Testis (tissue), 3 donors: Measurements from ENCODE around the gene CRABP2. TPM values are rescaled to one million over a fixed set of nuclear protein-coding genes. Genes with fewer than 3 reads are reported as not detected.

Experiments
- DNase-seq: peaks from one replicate; pipeline ENCODE4 v3.0.0-alpha.2; 2019
- H3K27ac ChIP-seq, 2 donors: fragments of 200-600 bp; sonication (generic); one replicate each; pipeline ENCODE4 v1.5.1; 2019
- H3K27me3 ChIP-seq: fragments of 200-600 bp; sonication (generic); one replicate; pipeline ENCODE4 v1.5.1; 2019
- H3K36me3 ChIP-seq: fragments of 200-600 bp; sonication (generic); one replicate; pipeline ENCODE4 v1.5.1; 2017; ENCODE audit warnings: low read depth; ENCODE audit errors: missing control alignments
- H3K4me1 ChIP-seq: fragments of 200-600 bp; sonication (generic); one replicate; pipeline ENCODE4 v1.5.1; 2019
- H3K4me3 ChIP-seq, 2 donors: fragments of 200-600 bp; sonication (generic); one replicate each; pipeline ENCODE4 v1.5.1; 2017 to 2019
- H3K9me3 ChIP-seq: fragments of 200-600 bp; sonication (generic); one replicate; pipeline ENCODE4 v1.5.1; 2017
- CTCF ChIP-seq, 3 experiments: fragments of 450-650 bp in 2 of 3; fragments of 200-600 bp in 1 of 3; sonication (generic) in 1 of 3; IDR thresholded peaks; one replicate each; pipeline ENCODE4 v1.5.1; 2016 to 2019; ENCODE audit warnings: antibody characterized with exemption in 3 of 3, mild to moderate bottlenecking in 2 of 3, moderate library complexity in 1 of 3
- POLR2A ChIP-seq: fragments of 450-650 bp; IDR thresholded peaks from one replicate; pipeline ENCODE4 v1.6.1; 2017; ENCODE audit warnings: antibody characterized with exemption, mild to moderate bottlenecking, moderate library complexity
- WGBS, 2 donors: methylation state at CpG; one replicate each; pipeline ENCODE4 v1.1.5; 2018; 5-methylcytosine and 5-hydroxymethylcytosine counted together
- intact Hi-C: fragments of 100-400 bp; cut with DNase I; formaldehyde crosslinking; loops from one replicate; pipeline ENCODE4 v1.15.1; 2023; ENCODE audit warnings: low total_unique reads
- polyA plus RNA-seq: library from polyadenylated mRNA; stranded (reverse); fragments of 350-450 nt; fragmentation: Illumina TruSeq; extraction: RNeasy Lipid Tissue Mini Kit (QIAGEN cat#74804); gene quantifications from one replicate; pipeline ENCODE4 v1.2.3, GENCODE V29; 2014; ENCODE audit warnings: low read depth, low replicate concordance; ENCODE audit not compliant: insufficient read depth
- total RNA-seq, 2 donors: library from RNA; depleted of rRNA; stranded (reverse); fragments of >200 nt; gene quantifications; one replicate each; pipeline ENCODE4 v1.2.3, GENCODE V29; 2016

Gene CRABP2
- total and polyA plus RNA-seq, 3 donors from 2014 or later = 2.1 to 21.0 (median 6.8) TPM

GRCh38 chr1:156662005-156662799, 43.2 kb downstream of the CRABP2 start:
- Histone ChIP-seq H3K36me3 (no peaks in the 10 kb centered on the region), H3K4me3 (no peak overlapping the region), H3K9me3 (no peaks in the 10 kb centered on the region), H3K27ac (peak overlapping the region; percentile 68 to 69), H3K4me1 (peaks cover 78% of the 10 kb centered on the region), H3K27me3 (no peaks in the 10 kb centered on the region)
- TF ChIP-seq CTCF (IDR thresholded peaks at IDR 0.05) = no peak
- TF ChIP-seq POLR2A = no peak
- 53 to 55% methylated on average over 12 of the region's 12 CpGs for WGBS, 2 donors
- intact Hi-C loops = no loop called here
- DNase-seq = peak; percentile 60

DNA sequence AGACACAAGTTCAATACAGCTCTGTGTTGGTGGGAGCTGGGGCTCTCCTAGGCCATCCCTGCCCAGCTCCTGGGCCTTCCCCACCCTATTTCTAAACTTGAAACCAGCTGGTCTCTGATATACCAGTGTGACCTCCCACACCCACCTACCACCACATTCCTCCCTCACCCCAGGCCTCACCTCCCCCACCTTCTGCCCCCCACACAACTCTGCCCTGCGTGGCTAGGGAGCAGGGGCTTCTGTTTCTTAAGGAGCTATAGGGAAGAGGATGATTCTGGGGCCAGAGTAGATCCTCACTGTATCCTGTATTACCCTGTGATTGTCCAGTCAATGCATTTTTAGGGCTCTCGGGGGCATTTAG, 44.7 kb downstream of the CRABP2 start:
- H3K9me3 ChIP-seq = no peaks in the 10 kb centered on the region
- H3K4me1 ChIP-seq = peaks cover 77% of the 10 kb centered on the region
- intact Hi-C loops = no loop called here
- peak overlapping the region; percentile 68 to 69 for H3K27ac ChIP-seq
- H3K27me3 ChIP-seq = no peaks in the 10 kb centered on the region
- no peak for TF ChIP-seq POLR2A
- no peak for TF ChIP-seq CTCF (IDR thresholded peaks at IDR 0.05)
- H3K36me3 ChIP-seq = no peaks in the 10 kb centered on the region
- no peak for DNase-seq
- H3K4me3 ChIP-seq = no peak overlapping the region
- WGBS, 2 donors = 55 to 62% methylated on average over 2 of the region's 2 CpGs

- H3K27ac ChIP-seq = peak overlapping the region; percentile 68 to 69
- H3K9me3 ChIP-seq = no peaks in the 10 kb centered on the region
- 4 to 5% methylated on average over 36 to 37 of the region's 38 CpGs for WGBS, 2 donors
- H3K27me3 ChIP-seq = no peaks in the 10 kb centered on the region
- H3K36me3 ChIP-seq = no peaks in the 10 kb centered on the region
- H3K4me1 ChIP-seq = peaks cover 72% of the 10 kb centered on the region
- intact Hi-C loops = loop anchor here (10.0 kb wide), 1 partner anchor 75 kb away; no protein-coding TSS in a partner anchor
- no peak for TF ChIP-seq POLR2A
- peak; percentile 99 for TF ChIP-seq CTCF (IDR thresholded peaks at IDR 0.05)
- peak; percentile 97 for DNase-seq
- peak overlapping the region in 1 of 2 donors; percentile 23 for H3K4me3 ChIP-seq
Observed at GRCh38 chr1:156659988-156660751, 45.2 kb downstream of the CRABP2 start.

DNA sequence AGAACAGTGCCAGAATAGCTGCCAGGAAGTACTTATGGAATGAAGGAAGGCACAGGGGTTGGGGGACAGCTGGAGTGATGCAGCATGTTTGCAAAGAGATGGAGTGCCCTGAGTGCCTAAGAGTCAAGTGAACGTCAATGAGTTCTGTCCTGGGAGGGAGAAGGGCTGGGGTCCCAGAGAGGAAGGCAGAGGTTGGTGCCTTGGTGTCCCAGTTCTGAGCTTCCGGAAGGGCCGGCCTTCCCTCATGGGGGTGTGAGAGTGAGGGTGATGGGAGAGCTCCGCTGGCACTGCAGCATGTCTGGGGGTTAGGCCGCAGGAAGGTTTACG, 45.8 kb downstream of the CRABP2 start:
- Histone ChIP-seq H3K9me3 (no peaks in the 10 kb centered on the region), H3K4me3 (peak overlapping the region in 1 of 2 donors; percentile 23), H3K27ac (peak overlapping the region; percentile 68 to 69), H3K36me3 (no peaks in the 10 kb centered on the region), H3K27me3 (no peaks in the 10 kb centered on the region), H3K4me1 (peaks cover 66% of the 10 kb centered on the region)
- TF ChIP-seq POLR2A = no peak
- no peak for TF ChIP-seq CTCF (IDR thresholded peaks at IDR 0.05)
- WGBS, 2 donors = 13 to 19% methylated on average over 6 of the region's 6 CpGs
- intact Hi-C loops = loop anchor here (10.0 kb wide), 1 partner anchor 75 kb away; no protein-coding TSS in a partner anchor
- no peak for DNase-seq
